Activated naive CD4-positive, alpha-beta T cell treated with anti-CD3 and anti-CD28 coated beads, Interleukin-2, amount 50 U/mL, for 72 hours (primary cell): ENCODE results near the gene RUSC1. TPM values are rescaled to one million over a fixed set of nuclear protein-coding genes. Genes with fewer than 3 reads are reported as not detected.
"Not testable (repeated sequence)": the region's sequence is repeated elsewhere in the genome, so short reads cannot be mapped to it uniquely, and the experiment has no call there.

Source experiments
- ATAC-seq, 2 donors: fragments of 150-1000 bp; cut with Tn5 transposase; 2 replicates each; pipeline ENCODE4 v1.10.0; 2021; ENCODE audit warnings: mild to moderate bottlenecking in 2 of 2, moderate library complexity in 2 of 2
- DNase-seq, 2 donors: peaks; one replicate each; pipeline ENCODE4 v3.0.0; 2021 to 2022; ENCODE audit warnings: low spot score in 2 of 2
- H3K27ac Mint-ChIP-seq, 2 donors: one replicate each; pipeline ENCODE4 v1.8.0; 2022; ENCODE audit warnings: mild to moderate bottlenecking in 2 of 2, mixed read lengths in 2 of 2
- H3K36me3 Mint-ChIP-seq, 2 donors: one replicate each; pipeline ENCODE4 v1.8.0; 2022; ENCODE audit warnings: mixed read lengths in 2 of 2
- H3K9me3 Mint-ChIP-seq, 2 donors: one replicate each; pipeline ENCODE4 v1.8.0; 2022; ENCODE audit warnings: mixed read lengths in 2 of 2
- total RNA-seq, 2 donors: library from RNA; stranded (reverse); gene quantifications; one replicate each; pipeline ENCODE4 v1.2.3, GENCODE V29; 2022

The RUSC1 gene
- total RNA-seq, 2 donors from 2014 or later = 23.1 to 28.7 TPM

DNA sequence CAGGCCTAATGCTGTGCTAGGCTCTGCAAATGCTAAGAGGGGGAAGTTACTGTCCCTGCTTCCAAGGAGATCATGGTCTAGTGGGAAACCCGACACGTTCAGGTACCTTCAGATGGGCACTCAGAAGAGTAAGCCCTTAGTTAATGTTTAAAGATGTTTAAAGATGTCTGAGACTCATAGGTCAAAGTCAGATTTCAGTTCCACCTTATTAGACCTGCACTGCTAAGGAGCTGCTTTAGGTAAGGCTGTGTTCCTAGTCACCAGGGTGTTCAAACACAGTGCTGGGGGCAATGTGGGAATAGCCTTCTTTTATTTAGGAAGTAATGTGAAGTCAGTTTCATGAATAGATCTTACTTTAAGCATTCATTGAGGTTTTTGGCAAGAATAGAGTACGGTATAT, 3.8 kb upstream of the RUSC1 start:
- peaks cover 4 to 8% of the 10 kb centered on the region in 2 donors for H3K36me3 Mint-ChIP-seq
- H3K9me3 Mint-ChIP-seq = no peaks in the 10 kb centered on the region
- ATAC-seq = no peak
- no peak overlapping the region for H3K27ac Mint-ChIP-seq
- DNase-seq = no peak

- Mint-ChIP-seq H3K36me3 (peaks cover 0 to 4% of the 10 kb centered on the region in 2 donors), H3K27ac (peak overlapping the region in 1 of 2 donors; percentile 30), H3K9me3 (no peaks in the 10 kb centered on the region)
- ATAC-seq (no peak), DNase-seq (no peak)
Measured at GRCh38 chr1:155318082-155318481, 2.6 kb upstream of the RUSC1 start.

- Mint-ChIP-seq H3K36me3 (peaks cover 0 to 4% of the 10 kb centered on the region in 2 donors), H3K9me3 (no peaks in the 10 kb centered on the region), H3K27ac (peak overlapping the region in 1 of 2 donors; percentile 9)
- ATAC-seq (no peak), DNase-seq (no peak)
Measured at GRCh38 chr1:155319536-155319935, 1.2 kb upstream of the RUSC1 start.

DNA sequence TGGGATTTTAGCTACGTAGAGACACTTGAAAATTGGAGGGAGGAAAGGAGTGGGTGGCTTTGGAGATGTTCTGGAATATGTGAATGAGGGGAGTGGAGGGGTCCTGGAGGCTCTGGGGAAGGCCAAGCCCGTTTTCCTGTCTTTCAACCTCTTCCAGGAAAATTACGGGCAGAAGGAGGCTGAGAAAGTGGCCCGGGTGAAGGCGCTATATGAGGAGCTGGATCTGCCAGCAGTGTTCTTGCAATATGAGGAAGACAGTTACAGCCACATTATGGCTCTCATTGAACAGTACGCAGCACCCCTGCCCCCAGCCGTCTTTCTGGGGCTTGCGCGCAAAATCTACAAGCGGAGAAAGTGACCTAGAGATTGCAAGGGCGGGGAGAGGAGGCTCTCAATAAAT, 442 bp upstream of the RUSC1 start:
- no peaks in the 10 kb centered on the region for H3K9me3 Mint-ChIP-seq
- no peak for ATAC-seq
- no peak for DNase-seq
- H3K27ac Mint-ChIP-seq = peak overlapping the region in 1 of 2 donors; percentile 38
- H3K36me3 Mint-ChIP-seq = peaks cover 0 to 4% of the 10 kb centered on the region in 2 donors

GRCh38 chr1:155321639-155322503, 1.2 kb downstream of the RUSC1 start:
- ATAC-seq (no peak), DNase-seq (no peak)
- H3K36me3 Mint-ChIP-seq = peaks cover 0 to 4% of the 10 kb centered on the region in 2 donors
- peak overlapping the region; percentile 26 to 74 for H3K27ac Mint-ChIP-seq
- no peaks in the 10 kb centered on the region for H3K9me3 Mint-ChIP-seq

GRCh38 chr1:155322571-155322952, 1.9 kb downstream of the RUSC1 start:
- Mint-ChIP-seq H3K9me3 (no peaks in the 10 kb centered on the region), H3K36me3 (peaks cover 0 to 4% of the 10 kb centered on the region in 2 donors), H3K27ac (peak overlapping the region in 1 of 2 donors; percentile 74)
- peak in 1 of 2 donors; percentile 27 for DNase-seq
- ATAC-seq = no peak

DNA sequence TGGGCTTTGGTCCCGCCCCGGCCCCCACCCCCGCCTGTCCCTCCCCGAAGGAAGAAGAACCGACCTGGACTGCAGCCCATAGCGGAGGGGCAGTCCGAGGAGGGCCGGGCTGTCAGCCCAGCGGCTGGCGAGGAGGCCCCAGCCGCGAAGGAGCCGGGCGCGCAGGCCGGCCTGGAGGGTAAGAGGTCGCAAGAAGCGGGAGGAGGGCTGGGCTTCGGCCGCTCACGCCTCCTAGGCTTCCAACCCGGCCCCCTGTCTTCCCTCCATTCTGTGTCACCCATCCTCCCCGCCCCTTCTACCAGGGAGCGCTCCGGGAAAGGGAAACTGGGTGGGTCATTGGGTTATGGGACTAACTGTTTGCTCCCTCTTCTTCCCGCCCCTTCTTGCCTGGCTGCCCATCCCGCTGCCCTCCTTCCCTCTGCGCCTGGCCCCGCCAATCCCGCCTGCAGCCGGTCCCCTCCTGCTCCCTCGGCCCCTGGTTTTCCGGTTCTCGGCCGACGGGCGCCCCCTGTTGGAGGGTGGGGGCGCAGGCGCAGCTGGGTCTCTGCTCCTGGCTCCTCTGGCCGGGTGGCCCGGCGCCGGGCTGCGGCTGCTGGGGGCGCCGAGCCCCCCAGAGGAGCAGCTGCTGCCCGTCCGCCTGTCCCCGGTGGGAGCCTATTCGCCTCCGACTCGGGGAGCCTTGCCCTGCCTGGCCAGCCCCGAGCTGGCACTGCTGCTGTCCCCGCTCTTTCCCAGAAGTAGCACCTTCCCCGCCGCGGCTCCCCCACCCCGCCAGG, 2.4 kb downstream of the RUSC1 start:
- H3K9me3 Mint-ChIP-seq = no peaks in the 10 kb centered on the region
- peak; percentile 89 to 98 for DNase-seq
- peak overlapping the region in 1 of 2 donors; percentile 75 for H3K27ac Mint-ChIP-seq
- H3K36me3 Mint-ChIP-seq = peaks cover 0 to 4% of the 10 kb centered on the region in 2 donors
- ATAC-seq = peak; percentile 52 to 54

DNA sequence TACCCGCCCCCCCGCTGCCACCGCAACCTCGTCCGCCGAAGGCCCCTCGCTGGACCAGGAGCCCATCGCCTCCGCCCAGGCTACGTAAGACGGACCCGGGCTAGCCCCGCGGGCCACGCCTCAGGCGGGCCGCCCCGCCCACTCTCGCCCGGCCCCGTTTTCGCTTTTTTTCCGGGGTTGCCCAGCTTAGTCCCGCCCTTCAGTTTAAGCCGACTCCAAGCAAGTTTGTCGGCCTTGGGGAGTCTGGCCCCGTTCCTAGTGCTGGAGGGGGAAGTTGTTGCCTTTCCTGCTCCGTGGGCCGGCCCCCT, 3.0 kb downstream of the RUSC1 start:
- ATAC-seq = peak; percentile 67 to 68
- peak overlapping the region in 1 of 2 donors; percentile 75 for H3K27ac Mint-ChIP-seq
- no peaks in the 10 kb centered on the region for H3K9me3 Mint-ChIP-seq
- H3K36me3 Mint-ChIP-seq = peaks cover 0 to 3% of the 10 kb centered on the region in 2 donors
- DNase-seq = peak; percentile 85 to 89

DNA sequence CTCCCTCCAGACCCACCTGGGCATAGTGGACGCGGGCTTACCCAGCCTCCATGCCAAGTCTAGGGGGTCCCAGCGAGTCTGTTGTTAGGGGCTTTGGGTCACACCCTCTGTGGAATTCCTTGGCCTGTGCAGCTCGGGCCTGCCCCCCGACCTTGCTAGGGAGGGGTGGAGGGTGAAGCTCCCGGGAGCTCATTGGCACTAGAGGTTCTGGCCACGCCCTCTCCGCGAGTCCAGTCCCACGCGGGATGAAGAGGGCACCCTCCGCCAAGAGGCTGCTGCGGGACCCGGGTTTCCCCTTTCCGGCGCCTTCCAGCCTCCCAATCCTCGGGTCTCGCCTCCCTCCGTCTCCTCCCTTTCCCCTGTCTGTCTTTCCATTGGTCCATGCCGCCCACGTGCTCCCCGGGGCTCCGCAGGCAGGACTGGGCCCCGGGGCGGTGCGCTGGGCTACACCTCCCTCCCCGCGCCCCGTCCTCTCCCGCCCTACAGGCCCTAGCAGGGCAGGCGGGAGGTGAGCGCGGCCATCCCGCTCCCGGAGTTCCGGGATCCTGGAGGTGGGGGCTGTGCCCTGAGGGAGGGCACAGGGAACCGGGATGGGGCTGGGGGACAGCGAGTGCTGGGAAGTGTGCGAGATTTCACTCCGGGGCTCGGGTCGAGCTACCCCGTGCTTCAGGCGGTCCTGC, 3.5 kb downstream of the RUSC1 start:
- Mint-ChIP-seq H3K27ac (peak overlapping the region; percentile 70 to 75), H3K9me3 (no peaks in the 10 kb centered on the region), H3K36me3 (no peaks in the 10 kb centered on the region)
- ATAC-seq = peak; percentile 81 to 84
- DNase-seq = peak; percentile 92 to 95

DNA sequence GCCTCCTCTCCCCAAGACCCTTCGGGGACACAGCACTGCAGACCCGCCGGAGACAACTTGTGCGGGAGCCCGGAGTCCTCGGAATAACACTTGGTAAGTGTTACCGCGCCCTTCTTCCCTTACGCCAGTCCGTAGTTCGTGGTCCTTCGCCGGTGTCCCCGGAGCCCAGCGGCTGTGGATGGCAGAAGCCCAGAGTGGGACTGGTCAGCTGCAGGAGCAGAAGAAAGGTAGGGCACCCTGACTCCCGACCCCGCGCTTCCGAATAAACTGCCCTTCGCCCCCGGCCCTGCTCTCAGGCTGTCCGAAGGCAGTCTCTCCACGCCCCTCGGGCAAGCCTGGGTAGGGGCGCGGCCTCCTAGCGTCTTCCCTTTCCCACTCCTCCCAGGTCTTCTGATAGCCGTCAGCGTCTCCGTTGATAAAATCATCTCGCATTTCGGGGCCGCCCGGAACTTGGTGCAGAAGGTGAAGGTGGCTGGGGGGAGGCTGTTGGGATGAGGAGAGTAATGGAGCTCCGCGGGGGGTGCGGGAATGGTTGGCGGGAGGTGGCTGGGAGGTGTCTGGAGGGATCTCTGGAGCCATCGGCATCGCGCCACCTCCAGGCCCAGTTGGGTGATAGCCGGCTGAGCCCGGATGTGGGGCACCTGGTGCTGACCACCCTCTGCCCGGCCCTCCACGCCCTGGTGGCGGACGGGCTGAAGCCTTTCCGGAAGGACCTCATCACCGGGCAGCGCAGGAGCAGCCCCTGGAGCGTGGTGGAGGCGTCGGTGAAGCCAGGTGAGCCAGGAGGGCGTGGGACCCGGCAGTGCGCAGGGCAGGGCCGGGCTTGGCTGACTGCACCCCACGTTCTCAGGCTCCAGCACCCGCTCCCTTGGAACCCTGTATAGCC, 4.3 kb downstream of the RUSC1 start:
- H3K36me3 Mint-ChIP-seq = no peaks in the 10 kb centered on the region
- H3K27ac Mint-ChIP-seq = peak overlapping the region; percentile 68 to 75
- H3K9me3 Mint-ChIP-seq = no peaks in the 10 kb centered on the region
- peak; percentile 29 to 66 for DNase-seq
- ATAC-seq = no peak

- Mint-ChIP-seq H3K9me3 (no peaks in the 10 kb centered on the region), H3K27ac (no peak overlapping the region), H3K36me3 (peaks cover 0 to 2% of the 10 kb centered on the region in 2 donors)
- ATAC-seq (no peak), DNase-seq (peak in 1 of 2 donors; percentile 55)
Measured at GRCh38 chr1:155325603-155325893, 4.9 kb downstream of the RUSC1 start.

DNA sequence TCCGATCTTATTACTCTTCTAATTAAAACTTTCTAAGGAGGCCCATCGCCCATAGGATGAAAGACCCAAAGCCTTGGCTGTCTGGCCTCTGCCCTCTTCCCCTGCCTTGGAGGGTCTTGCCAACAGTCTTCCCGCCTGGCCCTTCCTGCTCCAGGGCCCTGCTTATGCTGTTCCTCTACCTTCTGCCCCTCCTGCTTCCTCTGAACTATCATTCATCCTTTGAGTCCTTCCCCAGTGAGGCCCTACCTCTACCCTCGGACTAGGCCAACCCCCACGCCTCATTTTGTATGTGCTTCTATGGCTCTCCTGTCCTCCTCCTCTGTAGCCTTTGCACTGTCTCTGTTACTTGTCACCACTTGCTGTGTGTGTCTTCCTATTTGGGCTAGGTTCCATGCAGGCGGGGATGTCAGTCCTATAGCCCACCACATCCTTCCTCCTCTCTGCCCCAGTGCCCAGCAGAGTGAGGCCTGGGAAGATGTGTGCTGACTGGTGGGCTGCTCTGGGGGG, 5.4 kb downstream of the RUSC1 start:
- ATAC-seq (no peak), DNase-seq (peak in 1 of 2 donors; percentile 51)
- no peaks in the 10 kb centered on the region for H3K9me3 Mint-ChIP-seq
- H3K36me3 Mint-ChIP-seq = peaks cover 0 to 7% of the 10 kb centered on the region in 2 donors
- H3K27ac Mint-ChIP-seq = peak overlapping the region; percentile 22 to 23

- DNase-seq = peak in 1 of 2 donors; percentile 54
- Mint-ChIP-seq H3K9me3 (no peaks in the 10 kb centered on the region), H3K27ac (peak overlapping the region; percentile 23 to 29), H3K36me3 (peaks cover 0 to 8% of the 10 kb centered on the region in 2 donors)
- ATAC-seq = no peak
Measured at GRCh38 chr1:155326631-155327037, 5.9 kb downstream of the RUSC1 start.

DNA sequence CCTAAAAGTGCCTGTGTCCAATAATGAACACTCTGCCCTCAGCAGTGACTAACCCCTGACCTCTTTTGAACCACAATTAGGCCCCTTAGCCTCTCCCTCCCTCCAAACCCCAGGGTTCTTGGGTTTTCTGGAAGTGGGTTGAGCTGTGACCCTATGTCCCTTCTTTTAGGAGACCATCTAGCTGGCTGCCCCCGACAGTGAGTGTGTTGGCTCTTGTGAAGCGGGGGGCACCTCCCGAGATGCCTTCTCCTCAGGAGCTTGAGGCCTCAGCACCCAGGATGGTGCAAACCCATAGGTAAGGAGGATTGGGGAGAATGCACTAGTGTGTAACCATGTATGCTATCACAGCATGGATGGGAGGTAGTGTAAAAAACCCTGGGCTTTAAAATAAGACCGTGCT, 7.3 kb downstream of the RUSC1 start:
- H3K9me3 Mint-ChIP-seq = no peaks in the 10 kb centered on the region
- H3K36me3 Mint-ChIP-seq = peaks cover 0 to 8% of the 10 kb centered on the region in 2 donors
- DNase-seq (peak in 1 of 2 donors; percentile 50), ATAC-seq (no peak)
- no peak overlapping the region for H3K27ac Mint-ChIP-seq

- H3K9me3 Mint-ChIP-seq, ATAC-seq, DNase-seq: not testable (repeated sequence)
- Mint-ChIP-seq H3K36me3 (peaks cover 0 to 14% of the 10 kb centered on the region in 2 donors), H3K27ac (peak overlapping the region in 1 of 2 donors; percentile 77)
Measured at GRCh38 chr1:155328856-155329255, 8.2 kb downstream of the RUSC1 start.
